ENCODE data around the gene MYH10. TPM values are rescaled to one million over a fixed set of nuclear protein-coding genes. Genes with fewer than 3 reads are reported as not detected.

MYH10 gene
- total RNA-seq, 1 experiment from 2014 or later, result 28.4 TPM

GRCh38 chr17:8649157-8650118 lies 18.9 kb upstream of the MYH10 start:
- peak; percentile 41 for DNase-seq (ENCODE audit: low read depth)

- no peak for DNase-seq (ENCODE audit: low read depth)
Measured at GRCh38 chr17:8647956-8648355, 17.4 kb upstream of the MYH10 start.

- no peak for DNase-seq (ENCODE audit: low read depth)
Measured at GRCh38 chr17:8647202-8647601, 16.7 kb upstream of the MYH10 start.

GRCh38 chr17:8644507-8644902 lies 14.0 kb upstream of the MYH10 start:
- no peak for DNase-seq (ENCODE audit: low read depth)

- DNase-seq (ENCODE audit: low read depth), result no peak
Measured at GRCh38 chr17:8643855-8644506, 13.5 kb upstream of the MYH10 start.

- DNase-seq (ENCODE audit: low read depth), result no peak
Measured at GRCh38 chr17:8639709-8640108, 9.2 kb upstream of the MYH10 start.

- no peak for DNase-seq (ENCODE audit: low read depth)
Measured at GRCh38 chr17:8632061-8632460, 1.5 kb upstream of the MYH10 start.

- DNase-seq (ENCODE audit: low read depth), result no peak
Measured at GRCh38 chr17:8631554-8631877, 991 bp upstream of the MYH10 start.

- DNase-seq (ENCODE audit: low read depth), result peak; percentile 99
Measured at GRCh38 chr17:8630802-8631553, 453 bp upstream of the MYH10 start.

GRCh38 chr17:8629371-8630226 lies 926 bp downstream of the MYH10 start:
- DNase-seq (ENCODE audit: low read depth), result peak; percentile 33

GRCh38 chr17:8628609-8629169 lies 1.8 kb downstream of the MYH10 start:
- DNase-seq (ENCODE audit: low read depth), result no peak

GRCh38 chr17:8628172-8628571 lies 2.4 kb downstream of the MYH10 start:
- no peak for DNase-seq (ENCODE audit: low read depth)

- no peak for DNase-seq (ENCODE audit: low read depth)
Measured at GRCh38 chr17:8623591-8623990, 6.9 kb downstream of the MYH10 start.

- DNase-seq (ENCODE audit: low read depth), result no peak
Measured at GRCh38 chr17:8622191-8622590, 8.3 kb downstream of the MYH10 start.

GRCh38 chr17:8621585-8621984 lies 8.9 kb downstream of the MYH10 start:
- no peak for DNase-seq (ENCODE audit: low read depth)

- DNase-seq (ENCODE audit: low read depth), result no peak
Measured at GRCh38 chr17:8619294-8619693, 11.2 kb downstream of the MYH10 start.

- DNase-seq (ENCODE audit: low read depth), result no peak
Measured at GRCh38 chr17:8618825-8619224, 11.7 kb downstream of the MYH10 start.

GRCh38 chr17:8614988-8615387 lies 15.5 kb downstream of the MYH10 start:
- DNase-seq (ENCODE audit: low read depth), result no peak

GRCh38 chr17:8611619-8612298 lies 18.8 kb downstream of the MYH10 start:
- no peak for DNase-seq (ENCODE audit: low read depth)

- DNase-seq (ENCODE audit: low read depth), result no peak
Measured at GRCh38 chr17:8611137-8611536, 19.4 kb downstream of the MYH10 start.

GRCh38 chr17:8610558-8610957 lies 20.0 kb downstream of the MYH10 start:
- no peak for DNase-seq (ENCODE audit: low read depth)

Measured in Daoy (cell line).